ENCODE results near the gene MUC22.

The MUC22 gene

GRCh38 chr6:31035862-31036497 lies 25.7 kb downstream of the MUC22 start:
- no peak overlapping the region for H3K4me3 ChIP-seq (ENCODE audit: low read depth, low read length)
- no peak for DNase-seq (ENCODE audit: low read depth)
- in situ Hi-C loops (cut with HindIII; ENCODE audit: low sequenced_read_pairs), result no loop called here
- TF ChIP-seq CTCF (IDR thresholded peaks at IDR 0.05; ENCODE audit: low read depth, low read length, missing control alignments), result no peak

DNA sequence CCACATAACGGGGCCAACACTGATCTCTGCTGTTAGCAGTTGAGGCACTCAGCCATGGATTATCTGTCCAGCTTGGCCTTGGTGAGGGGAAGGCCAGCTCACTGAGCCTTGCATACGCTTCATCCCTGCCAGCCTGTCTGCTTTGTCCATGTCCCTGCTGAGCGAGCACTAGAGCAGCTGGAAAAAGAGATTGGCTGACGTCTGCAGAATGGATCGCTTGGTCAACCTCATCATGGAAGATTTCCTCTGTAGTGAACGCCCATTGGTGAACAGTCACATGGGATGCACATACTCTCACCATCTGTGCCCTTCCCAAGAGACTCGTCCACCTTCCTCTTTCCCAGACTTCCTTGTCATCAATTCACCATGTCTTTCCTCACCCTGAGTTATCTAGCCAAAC lies 26.9 kb downstream of the MUC22 start:
- no peak for TF ChIP-seq CTCF (IDR thresholded peaks at IDR 0.05; ENCODE audit: low read depth, low read length, missing control alignments)
- H3K4me3 ChIP-seq (ENCODE audit: low read depth, low read length), result no peak overlapping the region
- in situ Hi-C loops (cut with HindIII; ENCODE audit: low sequenced_read_pairs), result no loop called here
- DNase-seq (ENCODE audit: low read depth), result no peak

DNA sequence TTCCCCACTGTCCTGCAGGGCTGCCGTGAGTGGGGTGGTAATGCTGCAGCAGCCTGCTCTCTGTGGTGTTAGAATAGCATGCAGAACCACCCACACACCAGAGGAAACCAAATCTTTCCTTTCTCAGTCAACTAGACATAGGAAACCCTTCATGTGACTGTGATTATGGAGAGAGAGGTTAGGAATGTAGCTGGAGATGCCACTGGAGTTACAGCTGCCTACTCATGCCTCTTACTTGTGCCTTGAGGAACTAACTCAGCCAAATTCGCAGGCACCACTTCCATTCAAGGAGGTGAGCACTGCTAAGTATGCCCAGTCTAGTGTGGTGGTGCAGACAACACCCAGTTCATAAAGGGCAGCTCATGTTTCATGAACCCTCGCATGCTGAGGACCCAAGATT lies 27.4 kb downstream of the MUC22 start:
- DNase-seq (ENCODE audit: low read depth), result no peak
- TF ChIP-seq CTCF (IDR thresholded peaks at IDR 0.05; ENCODE audit: low read depth, low read length, missing control alignments), result no peak
- in situ Hi-C loops (cut with HindIII; ENCODE audit: low sequenced_read_pairs), result no loop called here
- H3K4me3 ChIP-seq (ENCODE audit: low read depth, low read length), result no peak overlapping the region

DNA sequence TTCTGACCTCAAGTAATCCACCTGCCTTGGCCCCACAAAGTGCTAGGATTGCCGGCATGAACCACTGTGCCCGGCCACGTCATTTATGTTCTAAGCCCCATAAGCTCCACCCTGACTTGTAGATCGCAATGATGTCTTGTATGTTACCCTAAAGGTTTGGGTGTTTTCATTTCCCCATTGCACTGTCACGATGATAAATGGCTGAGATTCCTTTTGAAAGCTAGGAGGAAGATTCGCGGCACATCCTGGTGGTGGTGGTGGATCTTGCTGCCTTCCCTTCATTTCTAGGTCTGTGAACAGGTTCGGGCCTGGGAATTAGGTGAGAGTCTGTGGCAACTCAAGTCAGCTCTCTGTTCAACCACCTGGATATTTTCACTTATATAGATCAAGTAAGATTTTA lies 28.3 kb downstream of the MUC22 start:
- H3K4me3 ChIP-seq (ENCODE audit: low read depth, low read length), result no peak overlapping the region
- TF ChIP-seq CTCF (IDR thresholded peaks at IDR 0.05; ENCODE audit: low read depth, low read length, missing control alignments), result no peak
- DNase-seq (ENCODE audit: low read depth), result no peak
- in situ Hi-C loops (cut with HindIII; ENCODE audit: low sequenced_read_pairs), result no loop called here

- no peak for DNase-seq (ENCODE audit: low read depth)
- in situ Hi-C loops (cut with HindIII; ENCODE audit: low sequenced_read_pairs), result no loop called here
- no peak overlapping the region for H3K4me3 ChIP-seq (ENCODE audit: low read depth, low read length)
- TF ChIP-seq CTCF (IDR thresholded peaks at IDR 0.05; ENCODE audit: low read depth, low read length, missing control alignments), result no peak
Measured at GRCh38 chr6:31040801-31041200, 30.5 kb downstream of the MUC22 start.

- TF ChIP-seq CTCF (IDR thresholded peaks at IDR 0.05; ENCODE audit: low read depth, low read length, missing control alignments), result no peak
- no peak for DNase-seq (ENCODE audit: low read depth)
- in situ Hi-C loops (cut with HindIII; ENCODE audit: low sequenced_read_pairs), result no loop called here
- no peak overlapping the region for H3K4me3 ChIP-seq (ENCODE audit: low read depth, low read length)
Measured at GRCh38 chr6:31041372-31041974, 31.2 kb downstream of the MUC22 start.

All from astrocyte of the cerebellum (primary cell).